ENCODE results near the gene RIOK1. TPM values are rescaled to one million over a fixed set of nuclear protein-coding genes. Genes with fewer than 3 reads are reported as not detected.

The RIOK1 gene
- total and polyA plus RNA-seq, 2 of the 8 experiments (the other 6 are each of a cell fraction or from before 2014, with no cell fraction given): 11.8 to 26.9 TPM

DNA sequence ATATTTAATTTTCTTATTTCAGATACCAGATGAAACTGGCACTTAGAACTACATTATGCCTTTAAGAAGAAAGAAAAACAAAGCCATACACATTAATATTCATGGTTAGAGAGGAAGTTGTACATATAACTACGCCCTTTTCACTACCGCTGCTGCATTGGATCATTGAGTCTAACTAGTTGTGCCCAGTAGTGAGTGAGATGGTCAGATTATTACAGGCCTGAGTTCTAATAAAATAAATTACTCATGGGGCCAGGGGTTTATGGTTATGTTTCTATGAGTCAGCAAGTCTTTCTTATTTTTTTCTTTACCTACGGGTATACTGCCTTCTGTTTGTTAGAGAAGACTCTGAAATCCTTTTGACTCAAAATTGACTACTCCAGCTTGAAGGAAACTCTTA is 11.5 kb downstream of the RIOK1 start:
- FAIRE-seq: no peak
- no peak overlapping the region for H3K4ac ChIP-seq (replicated peaks; ENCODE audit: insufficient read length, low read depth, low read length)
- no peak overlapping the region for H4K8ac ChIP-seq (ENCODE audit: extremely low read depth, insufficient read depth, low read length)
- H2AFZ ChIP-seq (ENCODE audit: low read length): no peak overlapping the region
- H2BK15ac ChIP-seq (ENCODE audit: low read length): no peak overlapping the region
- no peak overlapping the region for H2BK5ac ChIP-seq (ENCODE audit: low read depth, low read length)
- no peaks in the 10 kb centered on the region for H3K9me3 ChIP-seq (ENCODE audit: insufficient read depth in 2 of 2, low read depth in 1 of 2, low read length in 1 of 2)
- H3K4me3 ChIP-seq (ENCODE audit: extremely low read depth in 1 of 4, insufficient read depth in 2 of 4, low read depth in 3 of 4, low read length in 4 of 4): no peak overlapping the region
- ChIA-PET CTCF (ENCODE audit: partially characterized antibody) (interaction anchor here (1.1 kb wide), 1 partner anchor 33 kb away, joined by 3 read pairs; no protein-coding TSS in a partner anchor), POLR2A (ENCODE audit: partially characterized antibody) (no interaction called here)
- no peak overlapping the region for H3K9ac ChIP-seq (replicated peaks in 1 of 4; ENCODE audit: extremely low read depth in 1 of 4, low read depth in 3 of 4, low read length in 3 of 4)
- H2BK20ac ChIP-seq (ENCODE audit: low read length): no peak overlapping the region
- H3K36me3 ChIP-seq (ENCODE audit: control insufficient read depth in 2 of 4, insufficient read depth in 4 of 4, low read length in 3 of 4): peaks cover 5 to 68% (median 36%) of the 10 kb centered on the region in 4 experiments; a peak in 7 of 8 replicates
- H3K14ac ChIP-seq (ENCODE audit: insufficient read length): no peak overlapping the region
- no peak overlapping the region for H4K91ac ChIP-seq (replicated peaks; ENCODE audit: insufficient read length, low read length)
- H3K79me2 ChIP-seq (ENCODE audit: control insufficient read depth in 1 of 2, insufficient read depth in 2 of 2, low read length in 2 of 2): no peaks in the 10 kb centered on the region
- no peak overlapping the region for H2BK120ac ChIP-seq (replicated peaks; ENCODE audit: low read depth, low read length)
- no peak overlapping the region for H2AK5ac ChIP-seq (ENCODE audit: low read depth, low read length)
- H3K56ac ChIP-seq (replicated peaks; ENCODE audit: insufficient read length, low read depth, low read length): no peak overlapping the region
- no peak overlapping the region for H3K23ac ChIP-seq (ENCODE audit: insufficient read length)
- H3K4me1 ChIP-seq (replicated peaks in 1 of 4; ENCODE audit: control insufficient read depth in 3 of 4, insufficient read depth in 4 of 4, low read length in 3 of 4): no peaks in the 10 kb centered on the region
- no peak overlapping the region for H3K18ac ChIP-seq (ENCODE audit: extremely low read depth, low read length)
- H2BK12ac ChIP-seq (ENCODE audit: low read depth, low read length): no peak overlapping the region
- DNase-seq (ENCODE audit: low read depth in 1 of 2, low spot score in 2 of 2): no peak
- no peaks in the 10 kb centered on the region for H4K20me1 ChIP-seq (replicated peaks in 1 of 2; ENCODE audit: control insufficient read depth in 1 of 2, insufficient read depth in 2 of 2, low read length in 2 of 2)
- TF ChIP-seq FOSL1 (IDR thresholded peaks at IDR 0.05; ENCODE audit: insufficient read depth, low read depth, low read length) (no peak), RFX5 (IDR thresholded peaks at IDR 0.05; ENCODE audit: borderline replicate concordance, low read depth, low read length) (no peak), SP1 (IDR thresholded peaks at IDR 0.05; ENCODE audit: low read depth, low read length) (no peak), TAF1 (IDR thresholded peaks at IDR 0.05; ENCODE audit: low read depth, low read length) (no peak), CHD2 (IDR thresholded peaks at IDR 0.05; ENCODE audit: low read length) (no peak), TEAD4 (IDR thresholded peaks at IDR 0.05; ENCODE audit: low read depth, low read length) (no peak), SAP30 (IDR thresholded peaks at IDR 0.05; ENCODE audit: insufficient read depth, insufficient replicate concordance, low read length) (no peak)
- TF ChIP-seq, protein P1, sequence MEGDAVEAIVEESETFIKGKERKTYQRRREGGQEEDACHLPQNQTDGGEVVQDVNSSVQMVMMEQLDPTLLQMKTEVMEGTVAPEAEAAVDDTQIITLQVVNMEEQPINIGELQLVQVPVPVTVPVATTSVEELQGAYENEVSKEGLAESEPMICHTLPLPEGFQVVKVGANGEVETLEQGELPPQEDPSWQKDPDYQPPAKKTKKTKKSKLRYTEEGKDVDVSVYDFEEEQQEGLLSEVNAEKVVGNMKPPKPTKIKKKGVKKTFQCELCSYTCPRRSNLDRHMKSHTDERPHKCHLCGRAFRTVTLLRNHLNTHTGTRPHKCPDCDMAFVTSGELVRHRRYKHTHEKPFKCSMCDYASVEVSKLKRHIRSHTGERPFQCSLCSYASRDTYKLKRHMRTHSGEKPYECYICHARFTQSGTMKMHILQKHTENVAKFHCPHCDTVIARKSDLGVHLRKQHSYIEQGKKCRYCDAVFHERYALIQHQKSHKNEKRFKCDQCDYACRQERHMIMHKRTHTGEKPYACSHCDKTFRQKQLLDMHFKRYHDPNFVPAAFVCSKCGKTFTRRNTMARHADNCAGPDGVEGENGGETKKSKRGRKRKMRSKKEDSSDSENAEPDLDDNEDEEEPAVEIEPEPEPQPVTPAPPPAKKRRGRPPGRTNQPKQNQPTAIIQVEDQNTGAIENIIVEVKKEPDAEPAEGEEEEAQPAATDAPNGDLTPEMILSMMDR (IDR thresholded peaks at IDR 0.05; ENCODE audit: control extremely low read depth in 1 of 3, insufficient read depth in 1 of 3, low read depth in 1 of 3, low read length in 3 of 3): no peak
- no peak overlapping the region for H4K5ac ChIP-seq (ENCODE audit: insufficient read length, low read depth, low read length)
- no peak overlapping the region for H3K27ac ChIP-seq (ENCODE audit: low read depth, low read length)
- no peaks in the 10 kb centered on the region for H3K27me3 ChIP-seq (replicated peaks in 1 of 4; ENCODE audit: control insufficient read depth in 3 of 4, extremely low read depth in 1 of 4, insufficient read depth in 3 of 4, low read length in 3 of 4)
- 91% methylated on average over 3 of the region's 3 CpGs; no CpG with 5 or more reads in 1 of the 2 experiments for WGBS, 2 experiments (ENCODE audit: extremely low coverage in 1 of 2, insufficient coverage in 1 of 2, insufficient read length in 1 of 2, insufficient replicate concordance in 2 of 2, low coverage in 1 of 2, low lambda C conversion rate in 2 of 2, missing lambda C conversion rate in 1 of 2)
- H3K79me1 ChIP-seq (ENCODE audit: low read depth, low read length): no peaks in the 10 kb centered on the region
- no peak overlapping the region for H3K4me2 ChIP-seq (ENCODE audit: insufficient read depth in 1 of 2, low read depth in 2 of 2, low read length in 2 of 2)
- H3K23me2 ChIP-seq (ENCODE audit: low read depth, low read length): no peaks in the 10 kb centered on the region; the same call in 1 of the 2 replicates

Data from H1 (cell line).